Ishikawa (cell line): Measurements from ENCODE around the gene RNF181.

Source experiments
- CREB1 ChIP-seq: IDR thresholded peaks from 2 replicates; pipeline ENCODE4 v1.6.1; 2012; ENCODE audit warnings: low read depth
- EP300 ChIP-seq: IDR thresholded peaks from 2 replicates; pipeline ENCODE4 v1.6.1; 2012; ENCODE audit warnings: borderline replicate concordance
- RAD21 ChIP-seq: IDR thresholded peaks from 2 replicates; pipeline ENCODE4 v1.6.1; 2012; ENCODE audit warnings: low read depth
- TAF1 ChIP-seq: IDR thresholded peaks from 2 replicates; pipeline ENCODE4 v1.6.1; 2012; ENCODE audit warnings: low read depth, mild to moderate bottlenecking
- USF1 ChIP-seq: IDR thresholded peaks from 2 replicates; pipeline ENCODE4 v1.6.1; 2012
- YY1 ChIP-seq: IDR thresholded peaks from 2 replicates; pipeline ENCODE4 v1.6.1; 2012; ENCODE audit warnings: low read depth
- TF ChIP-seq, protein P1 (sequence below): IDR thresholded peaks from 2 replicates; pipeline ENCODE4 v1.6.1; 2012
- TF ChIP-seq, protein P2 (sequence below): IDR thresholded peaks from 2 replicates; pipeline ENCODE4 v1.6.1; 2012; ENCODE audit warnings: low read depth, mild to moderate bottlenecking

DNA sequence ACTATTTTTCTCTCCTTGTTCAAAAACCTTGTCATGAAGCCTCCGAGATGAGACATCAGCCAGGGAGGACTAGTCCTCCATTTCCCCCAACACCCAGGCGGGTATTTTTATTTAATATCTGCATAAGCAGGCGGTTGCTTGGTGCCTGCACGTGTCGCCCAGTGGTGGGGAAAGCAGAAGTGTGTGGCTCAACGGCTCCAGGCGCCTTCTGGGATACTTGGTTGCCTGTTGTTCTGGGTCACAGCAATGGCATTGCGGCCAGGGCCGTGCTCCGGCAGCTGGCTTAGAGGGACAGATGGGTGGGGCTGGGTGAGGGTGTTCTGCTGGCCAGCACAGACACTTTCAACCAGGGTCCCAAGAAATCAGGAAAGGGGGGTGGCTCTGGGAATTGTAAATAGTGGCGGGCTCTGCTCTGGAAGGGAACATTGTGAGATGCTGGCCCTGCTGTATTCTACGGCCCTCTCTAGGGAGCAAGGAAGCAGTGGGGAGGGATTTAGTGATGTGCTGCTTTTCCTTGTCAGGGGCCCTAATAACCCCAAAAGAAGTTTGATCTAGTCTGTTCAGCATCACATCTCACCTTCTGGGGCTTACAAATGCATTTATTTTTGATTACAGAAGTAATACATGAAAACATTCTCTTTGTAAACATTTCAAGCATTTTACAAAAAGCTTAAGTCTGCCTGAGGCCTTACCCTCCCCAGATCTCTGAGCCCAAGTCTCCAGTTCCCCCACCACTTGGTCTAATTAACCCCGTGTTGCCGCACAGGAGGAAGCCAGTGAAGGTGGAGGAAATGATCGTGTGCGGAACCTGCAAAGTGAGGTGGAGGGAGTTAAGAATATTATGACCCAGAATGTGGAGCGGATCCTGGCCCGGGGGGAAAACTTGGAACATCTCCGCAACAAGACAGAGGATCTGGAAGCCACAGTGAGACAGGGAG is 17.0 kb upstream of the RNF181 start:
- TF ChIP-seq TAF1: no peak
- TF ChIP-seq USF1: no peak
- TF ChIP-seq YY1: no peak
- TF ChIP-seq EP300: no peak
- TF ChIP-seq, protein P1, sequence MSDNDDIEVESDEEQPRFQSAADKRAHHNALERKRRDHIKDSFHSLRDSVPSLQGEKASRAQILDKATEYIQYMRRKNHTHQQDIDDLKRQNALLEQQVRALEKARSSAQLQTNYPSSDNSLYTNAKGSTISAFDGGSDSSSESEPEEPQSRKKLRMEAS: no peak
- TF ChIP-seq, protein P2, sequence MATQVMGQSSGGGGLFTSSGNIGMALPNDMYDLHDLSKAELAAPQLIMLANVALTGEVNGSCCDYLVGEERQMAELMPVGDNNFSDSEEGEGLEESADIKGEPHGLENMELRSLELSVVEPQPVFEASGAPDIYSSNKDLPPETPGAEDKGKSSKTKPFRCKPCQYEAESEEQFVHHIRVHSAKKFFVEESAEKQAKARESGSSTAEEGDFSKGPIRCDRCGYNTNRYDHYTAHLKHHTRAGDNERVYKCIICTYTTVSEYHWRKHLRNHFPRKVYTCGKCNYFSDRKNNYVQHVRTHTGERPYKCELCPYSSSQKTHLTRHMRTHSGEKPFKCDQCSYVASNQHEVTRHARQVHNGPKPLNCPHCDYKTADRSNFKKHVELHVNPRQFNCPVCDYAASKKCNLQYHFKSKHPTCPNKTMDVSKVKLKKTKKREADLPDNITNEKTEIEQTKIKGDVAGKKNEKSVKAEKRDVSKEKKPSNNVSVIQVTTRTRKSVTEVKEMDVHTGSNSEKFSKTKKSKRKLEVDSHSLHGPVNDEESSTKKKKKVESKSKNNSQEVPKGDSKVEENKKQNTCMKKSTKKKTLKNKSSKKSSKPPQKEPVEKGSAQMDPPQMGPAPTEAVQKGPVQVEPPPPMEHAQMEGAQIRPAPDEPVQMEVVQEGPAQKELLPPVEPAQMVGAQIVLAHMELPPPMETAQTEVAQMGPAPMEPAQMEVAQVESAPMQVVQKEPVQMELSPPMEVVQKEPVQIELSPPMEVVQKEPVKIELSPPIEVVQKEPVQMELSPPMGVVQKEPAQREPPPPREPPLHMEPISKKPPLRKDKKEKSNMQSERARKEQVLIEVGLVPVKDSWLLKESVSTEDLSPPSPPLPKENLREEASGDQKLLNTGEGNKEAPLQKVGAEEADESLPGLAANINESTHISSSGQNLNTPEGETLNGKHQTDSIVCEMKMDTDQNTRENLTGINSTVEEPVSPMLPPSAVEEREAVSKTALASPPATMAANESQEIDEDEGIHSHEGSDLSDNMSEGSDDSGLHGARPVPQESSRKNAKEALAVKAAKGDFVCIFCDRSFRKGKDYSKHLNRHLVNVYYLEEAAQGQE: no peak
- TF ChIP-seq CREB1: no peak
- no peak for TF ChIP-seq RAD21
